CD4-positive, alpha-beta T cell treated with Interleukin-10 for 1 hour (primary cell): ENCODE results near the gene HLA-C.
A peak's percentile ranks its signal among the peaks of the same experiment; 100 is the strongest.
"Not testable (repeated sequence)": the region's sequence is repeated elsewhere in the genome, so short reads cannot be mapped to it uniquely, and the experiment has no call there.

ENCODE experiments used
- DNase-seq: peaks from one replicate; pipeline ENCODE4 v3.0.0-alpha.2; 2020

Gene HLA-C

GRCh38 chr6:31268836-31269235 lies 3.1 kb downstream of the HLA-C start:
- peak; percentile 30 for DNase-seq

GRCh38 chr6:31268369-31268765 lies 3.5 kb downstream of the HLA-C start:
- DNase-seq = no peak

GRCh38 chr6:31267651-31268368 lies 4.1 kb downstream of the HLA-C start:
- DNase-seq = peak; percentile 54

- DNase-seq = peak; percentile 46
Observed at GRCh38 chr6:31266567-31267360, 5.1 kb downstream of the HLA-C start.

GRCh38 chr6:31265926-31266325 lies 6.0 kb downstream of the HLA-C start:
- DNase-seq = peak; percentile 44

GRCh38 chr6:31263346-31263933 lies 8.5 kb downstream of the HLA-C start:
- not testable (repeated sequence) for DNase-seq

- peak; percentile 52 for DNase-seq
Observed at GRCh38 chr6:31259995-31260394, 11.9 kb downstream of the HLA-C start.

- DNase-seq = no peak
Observed at GRCh38 chr6:31252625-31253024, 19.3 kb downstream of the HLA-C start.

GRCh38 chr6:31251261-31251660 lies 20.6 kb downstream of the HLA-C start:
- no peak for DNase-seq

GRCh38 chr6:31249184-31249583 lies 22.7 kb downstream of the HLA-C start:
- no peak for DNase-seq

- DNase-seq = no peak
Observed at GRCh38 chr6:31247813-31248212, 24.1 kb downstream of the HLA-C start.

GRCh38 chr6:31246051-31246521 lies 25.8 kb downstream of the HLA-C start:
- no peak for DNase-seq

GRCh38 chr6:31243508-31243907 lies 28.4 kb downstream of the HLA-C start:
- peak; percentile 61 for DNase-seq

GRCh38 chr6:31239854-31240253 lies 32.0 kb downstream of the HLA-C start:
- DNase-seq = no peak

- not testable (repeated sequence) for DNase-seq
Observed at GRCh38 chr6:31234101-31234500, 37.8 kb downstream of the HLA-C start.

- no peak for DNase-seq
Observed at GRCh38 chr6:31228476-31228875, 43.4 kb downstream of the HLA-C start.

- no peak for DNase-seq
Observed at GRCh38 chr6:31227143-31227542, 44.7 kb downstream of the HLA-C start.

- no peak for DNase-seq
Observed at GRCh38 chr6:31225735-31226134, 46.2 kb downstream of the HLA-C start.

GRCh38 chr6:31222496-31222895 lies 49.4 kb downstream of the HLA-C start:
- no peak for DNase-seq
